Adrenal gland (tissue), 5 donors: ENCODE measurements around the gene PRKN.

ENCODE experiments used
- POLR2A ChIP-seq, 2 donors: fragments of 450-650 bp; IDR thresholded peaks; one replicate each; pipeline ENCODE4 v1.6.1; 2017; ENCODE audit warnings: antibody characterized with exemption in 2 of 2, mild to moderate bottlenecking in 2 of 2, moderate library complexity in 1 of 2
- TF ChIP-seq, protein P1 (sequence below), 6 experiments: fragments of 450-650 bp in 4 of 6; fragments of 200-600 bp in 2 of 6; sonication (generic) in 1 of 6; IDR thresholded peaks; 1 replicate in 5 of 6; 2 replicates in 1 of 6; pipeline versions ENCODE4 v1.5.1 to v1.8.0; 2016 to 2021; ENCODE audit warnings: antibody characterized with exemption in 6 of 6, mild to moderate bottlenecking in 2 of 6, moderate library complexity in 1 of 6
- donor health status: DM: no; HTN: no; CAD: no.

- TF ChIP-seq, protein P1, sequence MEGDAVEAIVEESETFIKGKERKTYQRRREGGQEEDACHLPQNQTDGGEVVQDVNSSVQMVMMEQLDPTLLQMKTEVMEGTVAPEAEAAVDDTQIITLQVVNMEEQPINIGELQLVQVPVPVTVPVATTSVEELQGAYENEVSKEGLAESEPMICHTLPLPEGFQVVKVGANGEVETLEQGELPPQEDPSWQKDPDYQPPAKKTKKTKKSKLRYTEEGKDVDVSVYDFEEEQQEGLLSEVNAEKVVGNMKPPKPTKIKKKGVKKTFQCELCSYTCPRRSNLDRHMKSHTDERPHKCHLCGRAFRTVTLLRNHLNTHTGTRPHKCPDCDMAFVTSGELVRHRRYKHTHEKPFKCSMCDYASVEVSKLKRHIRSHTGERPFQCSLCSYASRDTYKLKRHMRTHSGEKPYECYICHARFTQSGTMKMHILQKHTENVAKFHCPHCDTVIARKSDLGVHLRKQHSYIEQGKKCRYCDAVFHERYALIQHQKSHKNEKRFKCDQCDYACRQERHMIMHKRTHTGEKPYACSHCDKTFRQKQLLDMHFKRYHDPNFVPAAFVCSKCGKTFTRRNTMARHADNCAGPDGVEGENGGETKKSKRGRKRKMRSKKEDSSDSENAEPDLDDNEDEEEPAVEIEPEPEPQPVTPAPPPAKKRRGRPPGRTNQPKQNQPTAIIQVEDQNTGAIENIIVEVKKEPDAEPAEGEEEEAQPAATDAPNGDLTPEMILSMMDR (IDR thresholded peaks at IDR 0.05) = no peak
- no peak for TF ChIP-seq POLR2A (IDR thresholded peaks at IDR 0.05)
Measured at GRCh38 chr6:161682982-161683381, 1044.6 kb downstream of the PRKN start.
